A172 (cell line): Measurements from ENCODE around the gene UBASH3A. TPM values are rescaled to one million over a fixed set of nuclear protein-coding genes. Genes with fewer than 3 reads are reported as not detected.

Source experiments
- DNase-seq: peaks from one replicate; pipeline ENCODE4 v3.0.0-alpha.2; 2015; ENCODE audit warnings: low spot score
- total RNA-seq: library from RNA; depleted of rRNA; stranded (reverse); fragments of >200 nt; shearing (Covaris generic); gene quantifications from 2 replicates; pipeline ENCODE4 v1.2.3, GENCODE V29; 2014

UBASH3A gene
- total RNA-seq, 1 experiment from 2014 or later: not detected

DNA sequence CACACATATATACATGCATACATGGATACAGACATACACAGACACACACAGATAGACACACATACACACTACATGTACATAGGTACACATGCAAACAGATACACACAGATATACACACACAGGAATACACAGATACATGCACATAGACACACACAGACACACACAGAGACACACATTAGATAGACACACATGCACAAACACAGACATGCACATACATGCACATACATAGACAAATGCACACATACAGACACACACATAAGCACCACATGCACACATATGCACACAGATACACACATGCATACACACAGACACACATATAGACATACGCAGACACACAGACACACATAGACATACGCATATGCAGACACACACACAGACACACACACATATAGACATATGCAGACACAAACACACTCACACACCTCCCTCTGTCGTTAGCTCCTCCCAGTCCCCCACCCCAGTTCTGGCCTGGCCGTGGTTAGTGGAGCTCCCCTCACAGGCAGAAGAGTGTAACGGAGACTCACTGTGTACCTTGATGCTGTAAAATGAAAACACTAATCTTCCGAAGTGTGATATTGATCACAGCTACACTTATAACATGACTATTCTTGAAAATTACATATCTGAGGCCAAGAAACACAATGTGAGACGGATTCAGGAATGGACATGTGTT, 7.6 kb downstream of the UBASH3A start:
- no peak for DNase-seq

DNA sequence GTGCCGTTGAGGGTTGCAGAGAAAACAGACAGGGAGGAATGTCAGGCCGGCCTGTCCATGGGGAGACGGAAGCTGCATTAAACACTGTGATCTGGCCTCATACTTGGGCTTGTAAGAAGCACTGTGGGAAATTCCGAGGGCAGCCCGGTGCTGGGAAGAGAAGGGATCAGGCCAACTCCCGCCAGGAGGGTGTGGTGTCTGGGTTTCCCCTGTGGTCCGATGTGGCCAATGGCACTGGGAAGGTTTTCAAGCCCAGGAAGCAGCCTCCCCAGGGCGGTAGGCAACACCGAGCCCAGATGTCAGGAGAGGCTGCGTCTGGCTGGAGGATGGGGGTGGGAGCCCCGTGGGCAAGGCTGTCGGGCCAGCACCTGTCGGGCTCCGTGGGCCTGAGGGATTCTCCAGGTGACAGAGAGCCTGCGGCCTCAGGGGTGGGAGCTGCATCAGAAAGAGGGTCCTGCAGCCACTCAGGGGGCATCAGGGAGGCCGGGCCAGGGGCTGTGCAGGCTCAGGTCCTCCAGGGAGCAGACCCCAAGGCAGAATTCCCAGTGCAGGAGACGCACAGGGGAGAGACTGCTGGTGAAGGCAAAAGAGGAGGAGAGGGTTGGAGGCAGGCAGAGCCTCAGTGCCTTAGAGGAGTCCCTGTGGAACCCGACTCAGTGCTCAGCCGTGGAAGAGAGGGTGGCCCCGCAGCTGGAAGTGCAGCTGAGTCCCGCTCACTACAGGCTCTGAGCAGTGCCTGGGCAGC, 8.4 kb downstream of the UBASH3A start:
- DNase-seq: peak; percentile 58

GRCh38 chr21:42412636-42412933, 8.9 kb downstream of the UBASH3A start:
- DNase-seq: no peak

- DNase-seq: no peak
Observed at GRCh38 chr21:42413093-42413492, 9.4 kb downstream of the UBASH3A start.

DNA sequence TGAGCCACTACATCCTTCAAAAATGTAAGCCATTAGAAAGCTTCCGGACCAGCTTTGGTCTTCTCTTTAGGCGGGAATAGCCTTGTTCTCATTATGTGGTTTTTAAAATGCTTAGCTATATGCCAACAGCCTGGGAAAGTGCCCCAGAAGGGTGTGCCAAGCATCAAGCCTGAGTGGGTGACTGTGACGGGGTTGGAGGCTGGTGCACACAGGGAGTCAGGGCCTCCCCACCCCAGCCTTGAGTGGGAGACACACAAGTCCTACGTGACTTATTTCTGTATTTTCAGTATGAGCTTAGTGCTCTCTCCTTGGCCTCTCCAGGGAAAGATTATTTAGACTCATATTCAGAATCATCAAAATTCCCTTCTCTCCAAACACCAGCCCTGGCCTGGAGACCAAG, 9.8 kb downstream of the UBASH3A start:
- DNase-seq: no peak

DNA sequence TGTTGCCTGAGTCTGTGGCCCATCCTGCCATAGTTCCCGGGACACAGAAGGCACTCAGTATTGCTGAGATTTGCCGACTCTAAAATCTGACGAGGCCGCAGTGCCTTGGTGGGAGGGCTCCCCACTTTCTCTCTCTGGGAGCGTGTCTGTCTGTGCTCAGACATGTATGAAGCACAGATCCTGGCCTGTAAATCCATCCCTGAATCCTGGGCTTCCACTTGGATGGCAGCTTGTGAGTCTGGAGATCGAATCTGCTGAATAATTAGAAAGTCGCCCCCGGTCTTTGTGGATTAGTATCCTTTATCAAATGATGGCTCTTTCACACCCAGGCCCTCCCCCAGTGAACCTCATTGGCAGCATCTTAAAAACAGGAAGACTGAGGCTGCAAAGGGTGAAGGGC, 10.4 kb downstream of the UBASH3A start:
- DNase-seq: no peak

- DNase-seq: no peak
Observed at GRCh38 chr21:42414553-42414927, 10.8 kb downstream of the UBASH3A start.

GRCh38 chr21:42414928-42415769, 11.4 kb downstream of the UBASH3A start:
- peak; percentile 96 for DNase-seq

DNA sequence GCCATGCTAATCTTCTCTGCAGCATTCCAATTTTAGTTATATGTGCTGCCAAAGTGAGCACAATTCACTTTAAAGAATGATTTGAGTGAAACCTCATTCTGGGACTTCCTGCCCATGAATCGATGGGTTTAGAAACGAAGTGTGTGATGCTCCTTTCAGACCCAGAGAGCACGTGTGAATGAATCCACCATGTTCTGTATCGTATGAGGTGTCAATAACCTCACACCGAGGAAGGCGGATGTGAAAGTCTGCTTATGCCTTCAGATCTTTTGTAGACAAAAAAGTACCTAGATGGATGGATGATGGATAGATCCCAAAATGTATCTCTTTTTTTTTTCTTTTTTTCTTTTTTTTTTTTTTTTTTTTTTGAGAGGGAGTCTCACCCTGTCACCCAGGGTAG, 13.8 kb downstream of the UBASH3A start:
- no peak for DNase-seq

DNA sequence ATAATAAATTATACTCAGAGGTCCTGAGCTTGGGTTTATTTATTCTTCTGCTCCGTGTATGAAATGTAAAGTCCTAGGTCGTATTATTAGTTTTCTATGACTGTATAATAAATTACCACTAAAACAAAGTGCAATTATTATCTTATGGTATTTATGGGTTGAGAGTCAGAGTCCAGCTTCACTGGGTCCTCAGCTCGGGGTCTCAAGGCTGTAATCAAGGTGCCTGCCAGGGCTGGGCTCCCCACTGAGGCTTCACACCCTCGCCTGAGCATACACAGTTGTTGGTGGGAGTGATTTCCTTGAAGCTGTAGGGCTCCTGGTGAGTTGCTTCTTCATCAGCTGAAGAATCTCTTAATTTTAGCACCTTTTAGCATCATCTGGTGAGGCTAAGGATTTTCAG, 15.2 kb downstream of the UBASH3A start:
- DNase-seq: no peak

GRCh38 chr21:42419845-42420244, 16.1 kb downstream of the UBASH3A start:
- no peak for DNase-seq

- DNase-seq: no peak
Observed at GRCh38 chr21:42421018-42421793, 17.5 kb downstream of the UBASH3A start.

GRCh38 chr21:42423197-42423675, 19.5 kb downstream of the UBASH3A start:
- DNase-seq: peak; percentile 13

- no peak for DNase-seq
Observed at GRCh38 chr21:42423685-42424084, 20.0 kb downstream of the UBASH3A start.

GRCh38 chr21:42424914-42425541, 21.3 kb downstream of the UBASH3A start:
- DNase-seq: no peak

- DNase-seq: no peak
Observed at GRCh38 chr21:42425591-42425990, 21.9 kb downstream of the UBASH3A start.

GRCh38 chr21:42426424-42426823, 22.7 kb downstream of the UBASH3A start:
- no peak for DNase-seq

- DNase-seq: no peak
Observed at GRCh38 chr21:42426876-42427480, 23.3 kb downstream of the UBASH3A start.

DNA sequence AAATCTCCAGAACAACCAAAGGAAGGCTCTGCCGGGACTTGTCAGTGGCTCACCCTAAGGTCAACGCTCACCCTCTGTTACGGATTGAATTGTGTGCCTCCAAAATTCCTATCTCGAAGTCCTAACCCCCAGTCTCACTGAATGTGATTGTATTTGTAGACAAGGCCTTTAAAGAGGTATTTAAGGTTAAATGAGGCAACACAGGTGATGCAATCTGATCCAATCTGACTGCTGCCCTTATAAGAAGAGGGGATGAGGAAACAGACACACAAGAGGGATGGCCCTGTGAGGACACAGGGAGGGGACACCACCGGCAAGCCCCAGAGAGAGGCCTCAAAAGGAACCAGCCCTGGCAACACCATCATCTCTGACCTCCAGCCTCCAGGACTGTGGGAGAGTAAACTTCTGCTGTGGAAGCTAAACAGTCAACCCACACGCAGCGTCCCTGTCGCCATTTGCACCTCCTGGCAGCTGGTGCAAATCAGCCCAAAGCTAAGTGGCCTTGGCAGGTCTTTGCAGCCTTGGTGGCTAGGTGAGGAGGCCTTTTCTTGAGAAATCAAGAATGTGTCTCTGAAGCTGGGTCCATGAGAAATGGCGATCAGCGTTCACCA, 24.2 kb downstream of the UBASH3A start:
- DNase-seq: no peak

GRCh38 chr21:42429021-42429420, 25.3 kb downstream of the UBASH3A start:
- no peak for DNase-seq

DNA sequence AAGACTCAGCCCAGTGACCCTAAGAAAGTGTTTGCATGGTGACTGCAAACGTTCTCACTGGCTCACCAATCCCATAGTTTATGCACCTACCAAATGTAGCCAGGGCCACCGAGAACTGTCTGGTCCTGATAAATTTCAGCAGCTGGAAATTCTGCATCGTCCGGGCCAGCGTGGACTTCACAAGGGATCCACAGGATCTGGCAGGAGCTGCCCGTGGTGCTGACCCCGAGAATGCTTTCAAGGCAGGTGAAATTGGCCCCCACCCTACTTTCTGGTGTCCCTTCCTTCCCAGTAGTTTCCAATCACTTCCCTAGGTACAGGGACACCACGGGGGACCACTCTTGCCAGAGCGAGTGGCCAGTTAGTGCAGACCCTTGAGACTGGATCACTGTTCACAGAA, 26.2 kb downstream of the UBASH3A start:
- DNase-seq: no peak
